Adrenal gland (tissue), 12 donors: ENCODE measurements around the gene CRTAP. TPM values are rescaled to one million over a fixed set of nuclear protein-coding genes. Genes with fewer than 3 reads are reported as not detected.

ENCODE experiments used
- DNase-seq, 7 donors: peaks; one replicate each; pipeline ENCODE4 v3.0.0-alpha.2; 2019 to 2020
- H3K27ac ChIP-seq, 5 donors: fragments of 200-600 bp; sonication (generic) in 4 of 5; 1 replicate in 3 of 5; 2 replicates in 2 of 5; pipeline versions ENCODE4 v1.5.1 to v1.8.0; 2016 to 2020; ENCODE audit warnings: mild to moderate bottlenecking in 1 of 5
- H3K27me3 ChIP-seq: fragments of 200-600 bp; 2 replicates; pipeline ENCODE4 v1.8.0; 2021
- H3K36me3 ChIP-seq, 2 donors: fragments of 200-600 bp; replicated peaks in 1 of 2; 1 replicate in 1 of 2; 2 replicates in 1 of 2; pipeline versions ENCODE4 v1.5.1 to v1.8.0; 2018 to 2022
- H3K4me1 ChIP-seq, 2 donors: fragments of 200-600 bp; replicated peaks in 1 of 2; 1 replicate in 1 of 2; 2 replicates in 1 of 2; pipeline versions ENCODE4 v1.5.1 to v1.8.0; 2018 to 2021
- H3K4me3 ChIP-seq, 4 donors: fragments of 200-600 bp; sonication (generic) in 3 of 4; one replicate each; pipeline ENCODE4 v1.5.1; 2016 to 2018
- H3K9me3 ChIP-seq, 3 donors: fragments of 200-600 bp; sonication (generic) in 1 of 3; replicated peaks in 1 of 3; 1 replicate in 2 of 3; 2 replicates in 1 of 3; pipeline versions ENCODE4 v1.5.1 to v1.8.0; 2016 to 2021
- CTCF ChIP-seq, 6 experiments: fragments of 450-650 bp in 4 of 6; fragments of 200-600 bp in 2 of 6; sonication (generic) in 1 of 6; IDR thresholded peaks; 1 replicate in 5 of 6; 2 replicates in 1 of 6; pipeline versions ENCODE4 v1.5.1 to v1.8.0; 2016 to 2021; ENCODE audit warnings: antibody characterized with exemption in 6 of 6, mild to moderate bottlenecking in 2 of 6, moderate library complexity in 1 of 6
- POLR2A ChIP-seq, 2 donors: fragments of 450-650 bp; IDR thresholded peaks; one replicate each; pipeline ENCODE4 v1.6.1; 2017; ENCODE audit warnings: antibody characterized with exemption in 2 of 2, mild to moderate bottlenecking in 2 of 2, moderate library complexity in 1 of 2
- WGBS, 4 donors: extraction: QIAGEN DNeasy Blood & Tissue Kit in 2 of 4; methylation state at CpG; one replicate each; pipeline versions ENCODE4 v1.1.5 to v1.1.7; 2013 to 2017; 5-methylcytosine and 5-hydroxymethylcytosine counted together
- intact Hi-C, 2 donors: fragments of 100-400 bp; cut with DNase I; formaldehyde crosslinking; loops; one replicate each; pipeline versions ENCODE4 v1.14.1 to v1.15.0; 2022 to 2023
- polyA plus RNA-seq, 3 donors: library from polyadenylated mRNA; stranded (reverse); fragments of 200-250 nt in 2 of 3; fragments of 350-450 nt in 1 of 3; fragmentation: Illumina TruSeq in 1 of 3; extraction: RNeasy Lipid Tissue Mini Kit (QIAGEN cat#74804) in 1 of 3; gene quantifications; one replicate each; pipeline ENCODE4 v1.2.3, GENCODE V29; 2013 to 2014
- total RNA-seq, 9 donors: library from RNA; depleted of rRNA in 4 of 9; stranded (reverse); fragments of >200 nt in 4 of 9; fragments of 120-200 nt in 1 of 9; fragmentation: NEBNext Ultra II Directional in 1 of 9; extraction: Animal tissue kit (Norgen Biotek cat#: 25700) in 1 of 9; gene quantifications; one replicate each; pipeline versions ENCODE4 v1.1.0 to v1.2.4, GENCODE V29; 2013 to 2023
- donor health status: healthy with polysubstance abuse.
- donor health status: Bipolar disorder and iron deficiency.
- donor health status: DM: yes; HTN: yes; CAD: no.
- donor health status: DM: no; HTN: no; CAD: no.
- donor health status: DM: no; HTN: no; CAD: no.
- donor health status: DM: yes; HTN: yes; CAD: no.

CRTAP gene
- total and polyA plus RNA-seq, 12 donors, result 64.5 to 677 (median 282) TPM

GRCh38 chr3:33184863-33185262 lies 71.0 kb downstream of the CRTAP start:
- Histone ChIP-seq H3K27ac (no peak overlapping the region), H3K9me3 (no peaks in the 10 kb centered on the region), H3K36me3 (no peaks in the 10 kb centered on the region), H3K4me1 (no peaks in the 10 kb centered on the region), H3K27me3 (no peaks in the 10 kb centered on the region), H3K4me3 (no peak overlapping the region)
- no peak for DNase-seq
- 65 to 77% (median 71%) methylated on average over 2 of the region's 2 CpGs for whole genome bisulfite sequencing, 4 donors
- TF ChIP-seq POLR2A (IDR thresholded peaks at IDR 0.05) (no peak), CTCF (IDR thresholded peaks at IDR 0.05) (no peak)
- intact Hi-C loops, result no loop called here

GRCh38 chr3:33186524-33187367 lies 72.9 kb downstream of the CRTAP start:
- Histone ChIP-seq H3K4me1 (no peaks in the 10 kb centered on the region), H3K27ac (no peak overlapping the region), H3K9me3 (no peaks in the 10 kb centered on the region), H3K27me3 (no peaks in the 10 kb centered on the region), H3K4me3 (no peak overlapping the region), H3K36me3 (no peaks in the 10 kb centered on the region)
- no peak for TF ChIP-seq CTCF (IDR thresholded peaks at IDR 0.05)
- no peak for TF ChIP-seq POLR2A (IDR thresholded peaks at IDR 0.05)
- 90 to 94% (median 92%) methylated on average over 10 to 13 of the region's 13 CpGs for WGBS, 4 donors
- intact Hi-C loops, result no loop called here
- no peak for DNase-seq

- TF ChIP-seq POLR2A (IDR thresholded peaks at IDR 0.05), result no peak
- no peak for TF ChIP-seq CTCF (IDR thresholded peaks at IDR 0.05)
- Histone ChIP-seq H3K4me1 (no peaks in the 10 kb centered on the region), H3K36me3 (no peaks in the 10 kb centered on the region), H3K9me3 (no peaks in the 10 kb centered on the region), H3K27ac (no peak overlapping the region), H3K4me3 (no peak overlapping the region), H3K27me3 (no peaks in the 10 kb centered on the region)
- DNase-seq, result no peak
- intact Hi-C loops, result no loop called here
- 83 to 92% (median 88%) methylated on average over 3 of the region's 3 CpGs for WGBS, 4 donors
Observed at GRCh38 chr3:33187368-33187634, 73.5 kb downstream of the CRTAP start.

GRCh38 chr3:33194303-33194702 lies 80.5 kb downstream of the CRTAP start:
- Histone ChIP-seq H3K36me3 (no peaks in the 10 kb centered on the region), H3K27ac (no peak overlapping the region), H3K4me1 (no peaks in the 10 kb centered on the region), H3K27me3 (no peaks in the 10 kb centered on the region), H3K9me3 (no peaks in the 10 kb centered on the region), H3K4me3 (no peak overlapping the region)
- intact Hi-C loops, result no loop called here
- DNase-seq, result no peak
- TF ChIP-seq CTCF (IDR thresholded peaks at IDR 0.05), result no peak
- no peak for TF ChIP-seq POLR2A (IDR thresholded peaks at IDR 0.05)
- WGBS, 4 donors, result 77 to 87% (median 85%) methylated on average over 1 of the region's 1 CpG
